ENCODE measurements around the gene PHKA2.

Gene PHKA2

DNA sequence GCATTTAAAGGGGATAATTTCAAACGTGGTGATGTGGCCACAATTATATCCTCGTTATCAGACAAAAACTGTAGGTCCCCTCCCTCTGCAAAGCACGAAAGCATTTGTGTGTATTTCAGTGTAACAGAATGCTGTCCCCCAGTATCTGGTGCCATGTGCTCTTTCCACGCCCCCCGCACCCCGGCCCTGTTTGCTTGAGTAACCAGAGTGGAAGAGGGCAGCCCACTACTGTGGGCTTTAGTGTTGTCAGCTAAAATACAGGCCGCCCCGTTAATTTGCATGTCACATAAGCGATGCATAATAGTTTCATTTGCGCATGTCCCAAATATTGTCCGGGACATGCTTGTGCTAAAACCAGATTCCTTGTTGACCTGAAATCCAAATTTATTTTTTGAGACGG lies 110.1 kb downstream of the PHKA2 start:
- H3K27me3 ChIP-seq = no peaks in the 10 kb centered on the region
- peaks cover 8% of the 10 kb centered on the region for H3K4me1 ChIP-seq
- peak overlapping the region; percentile 90 for H3K4me3 ChIP-seq (ENCODE audit: low read depth, low read length)
- peaks cover 27% of the 10 kb centered on the region for H3K36me3 ChIP-seq
- no peak for DNase-seq
- no peaks in the 10 kb centered on the region for H3K9me3 ChIP-seq
- TF ChIP-seq, protein P1, sequence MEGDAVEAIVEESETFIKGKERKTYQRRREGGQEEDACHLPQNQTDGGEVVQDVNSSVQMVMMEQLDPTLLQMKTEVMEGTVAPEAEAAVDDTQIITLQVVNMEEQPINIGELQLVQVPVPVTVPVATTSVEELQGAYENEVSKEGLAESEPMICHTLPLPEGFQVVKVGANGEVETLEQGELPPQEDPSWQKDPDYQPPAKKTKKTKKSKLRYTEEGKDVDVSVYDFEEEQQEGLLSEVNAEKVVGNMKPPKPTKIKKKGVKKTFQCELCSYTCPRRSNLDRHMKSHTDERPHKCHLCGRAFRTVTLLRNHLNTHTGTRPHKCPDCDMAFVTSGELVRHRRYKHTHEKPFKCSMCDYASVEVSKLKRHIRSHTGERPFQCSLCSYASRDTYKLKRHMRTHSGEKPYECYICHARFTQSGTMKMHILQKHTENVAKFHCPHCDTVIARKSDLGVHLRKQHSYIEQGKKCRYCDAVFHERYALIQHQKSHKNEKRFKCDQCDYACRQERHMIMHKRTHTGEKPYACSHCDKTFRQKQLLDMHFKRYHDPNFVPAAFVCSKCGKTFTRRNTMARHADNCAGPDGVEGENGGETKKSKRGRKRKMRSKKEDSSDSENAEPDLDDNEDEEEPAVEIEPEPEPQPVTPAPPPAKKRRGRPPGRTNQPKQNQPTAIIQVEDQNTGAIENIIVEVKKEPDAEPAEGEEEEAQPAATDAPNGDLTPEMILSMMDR (IDR thresholded peaks at IDR 0.05; ENCODE audit: low read depth, low read length) = no peak

DNA sequence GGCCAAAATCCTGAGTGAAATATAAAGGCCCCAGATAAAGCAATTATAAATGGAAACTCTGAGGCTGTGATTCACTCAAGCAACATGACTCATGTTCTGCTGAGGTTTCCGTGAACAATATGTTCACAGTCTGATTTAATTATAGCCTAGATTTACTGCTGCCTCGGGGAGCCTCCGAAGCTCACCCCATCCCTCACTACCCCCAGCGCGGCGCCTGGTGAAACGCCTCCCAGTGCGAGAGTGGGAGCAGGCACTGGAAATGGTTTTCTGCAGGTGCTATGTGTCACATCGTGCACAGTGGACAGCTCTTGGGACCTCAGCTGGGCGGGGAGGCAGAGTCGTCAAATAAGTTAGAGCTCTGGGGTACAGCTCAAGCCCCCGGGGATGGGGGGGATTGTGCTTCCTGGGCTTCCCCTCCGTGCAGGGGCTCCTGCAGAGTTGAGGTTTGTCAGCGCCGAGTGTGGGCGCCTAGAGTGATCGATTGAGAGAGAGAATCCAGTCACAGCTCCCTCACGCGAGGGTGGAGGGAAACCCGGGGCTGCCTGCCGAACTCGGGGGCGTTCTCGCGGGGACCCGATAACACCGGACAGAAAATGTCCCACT lies 110.6 kb downstream of the PHKA2 start:
- peak; percentile 73 for DNase-seq
- Histone ChIP-seq H3K4me1 (peaks cover 8% of the 10 kb centered on the region), H3K9me3 (no peaks in the 10 kb centered on the region), H3K36me3 (peaks cover 23% of the 10 kb centered on the region), H3K27me3 (no peaks in the 10 kb centered on the region), H3K4me3 (ENCODE audit: low read depth, low read length) (peak overlapping the region; percentile 90)
- TF ChIP-seq, protein P1 (IDR thresholded peaks at IDR 0.05; ENCODE audit: low read depth, low read length) = no peak

- peaks cover 17% of the 10 kb centered on the region for H3K36me3 ChIP-seq
- DNase-seq = no peak
- no peaks in the 10 kb centered on the region for H3K9me3 ChIP-seq
- no peaks in the 10 kb centered on the region for H3K27me3 ChIP-seq
- peak overlapping the region; percentile 90 for H3K4me3 ChIP-seq (ENCODE audit: low read depth, low read length)
- peaks cover 8% of the 10 kb centered on the region for H3K4me1 ChIP-seq
- TF ChIP-seq, protein P1 (IDR thresholded peaks at IDR 0.05; ENCODE audit: low read depth, low read length) = no peak
These were observed 111.3 kb downstream of the PHKA2 start for GRCh38 chrX:18872621-18873020.

GRCh38 chrX:18871970-18872369 lies 111.9 kb downstream of the PHKA2 start:
- Histone ChIP-seq H3K4me3 (ENCODE audit: low read depth, low read length) (peak overlapping the region; percentile 90), H3K9me3 (no peaks in the 10 kb centered on the region), H3K36me3 (peaks cover 12% of the 10 kb centered on the region), H3K27me3 (no peaks in the 10 kb centered on the region), H3K4me1 (peaks cover 4% of the 10 kb centered on the region; the same call in 1 of the 2 replicates)
- TF ChIP-seq, protein P1 (IDR thresholded peaks at IDR 0.05; ENCODE audit: low read depth, low read length) = no peak
- no peak for DNase-seq

DNA sequence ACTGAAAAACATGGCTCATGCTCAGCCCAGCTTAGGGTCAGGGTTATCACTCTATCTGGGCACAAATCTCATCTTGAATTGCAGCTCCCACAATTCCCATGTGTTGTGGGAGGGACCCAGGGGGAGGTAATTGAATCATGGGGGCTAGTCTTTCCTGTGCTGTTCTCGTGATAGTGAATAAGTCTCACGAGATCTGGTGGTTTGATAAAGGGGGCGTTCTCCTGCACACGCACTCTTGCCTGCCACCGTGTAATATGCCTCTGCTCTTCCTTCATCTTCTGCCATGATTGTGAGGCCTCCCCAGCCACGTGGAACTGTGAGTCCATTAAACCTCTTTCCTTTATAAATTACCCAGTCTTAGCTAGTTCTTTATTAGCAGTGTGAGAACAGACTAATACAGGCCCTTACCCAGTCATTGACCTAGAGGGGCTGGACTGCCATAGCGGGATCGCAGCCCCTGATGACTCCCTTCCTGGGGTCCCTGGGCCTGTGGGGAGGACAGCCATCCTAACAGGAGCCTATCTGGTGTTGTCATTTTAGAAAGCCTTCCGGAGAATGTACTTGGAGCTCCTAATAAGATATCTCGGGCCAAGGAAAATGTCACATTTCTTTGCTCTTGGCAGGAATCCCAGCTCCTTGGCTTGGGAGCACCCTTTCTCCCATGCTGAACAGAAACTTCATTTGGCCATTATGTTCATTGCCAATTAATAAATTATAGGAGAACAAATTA lies 112.6 kb downstream of the PHKA2 start:
- TF ChIP-seq, protein P1 (IDR thresholded peaks at IDR 0.05; ENCODE audit: low read depth, low read length) = no peak
- H3K4me3 ChIP-seq (ENCODE audit: low read depth, low read length) = peak overlapping the region; percentile 90
- peaks cover 4% of the 10 kb centered on the region; the same call in 1 of the 2 replicates for H3K4me1 ChIP-seq
- peaks cover 11% of the 10 kb centered on the region for H3K36me3 ChIP-seq
- no peaks in the 10 kb centered on the region for H3K9me3 ChIP-seq
- DNase-seq = peak; percentile 65
- no peaks in the 10 kb centered on the region for H3K27me3 ChIP-seq

DNA sequence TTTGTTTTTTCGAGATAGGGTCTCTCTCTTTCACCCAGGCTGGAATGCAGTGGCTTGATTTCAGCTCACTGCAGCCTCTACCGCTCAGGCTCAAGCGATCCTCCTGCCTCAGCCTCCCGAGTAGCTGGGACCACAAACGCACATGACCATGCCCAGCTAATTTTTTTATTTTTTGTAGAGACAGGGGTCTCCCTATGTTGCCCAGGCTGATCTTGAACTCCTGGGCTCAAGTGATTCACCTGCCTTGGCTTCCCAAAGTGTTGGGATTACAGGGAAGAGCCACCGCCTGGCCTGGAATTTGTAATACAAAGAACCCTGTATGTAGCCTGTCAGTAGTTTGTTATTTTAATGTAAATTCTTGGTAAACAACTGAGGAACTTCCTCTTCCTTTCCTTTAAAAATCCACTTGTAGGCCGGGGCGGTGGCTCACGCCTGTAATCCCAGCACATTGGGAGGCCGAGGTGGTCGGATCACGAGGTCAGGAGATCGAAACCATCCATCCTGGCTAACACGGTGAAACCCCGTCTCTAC lies 119.5 kb downstream of the PHKA2 start:
- H3K36me3 ChIP-seq = no peaks in the 10 kb centered on the region
- H3K27me3 ChIP-seq = no peaks in the 10 kb centered on the region
- TF ChIP-seq, protein P1 (IDR thresholded peaks at IDR 0.05; ENCODE audit: low read depth, low read length) = no peak
- H3K9me3 ChIP-seq = no peaks in the 10 kb centered on the region
- no peak overlapping the region for H3K4me3 ChIP-seq (ENCODE audit: low read depth, low read length)
- no peak for DNase-seq
- no peaks in the 10 kb centered on the region for H3K4me1 ChIP-seq

Measured in BE2C (cell line).